ENCODE data around the gene IL6R. TPM values are rescaled to one million over a fixed set of nuclear protein-coding genes. Genes with fewer than 3 reads are reported as not detected.

IL6R gene
- total and polyA plus RNA-seq, 2 experiments from 2014 or later: 35.1 to 38.5 TPM

- 93% methylated on average over 4 of the region's 4 CpGs for WGBS (ENCODE audit: low lambda C conversion rate, missing lambda C conversion rate)
- Histone ChIP-seq H3K36me3 (replicated peaks; ENCODE audit: insufficient read depth, low read depth) (no peaks in the 10 kb centered on the region), H3K9me3 (ENCODE audit: low read depth) (no peaks in the 10 kb centered on the region), H3K9me2 (replicated peaks; ENCODE audit: insufficient read depth) (no peaks in the 10 kb centered on the region), H3K27ac (no peak overlapping the region), H3K27me3 (no peaks in the 10 kb centered on the region), H3K79me2 (peaks cover 2% of the 10 kb centered on the region), H3K4me3 (no peak overlapping the region), H2AFZ (no peak overlapping the region), H3K4me1 (ENCODE audit: insufficient read depth) (peaks cover 23% of the 10 kb centered on the region), H4K20me1 (ENCODE audit: insufficient read depth, poor library complexity, severe bottlenecking) (no peaks in the 10 kb centered on the region), H3K4me2 (no peak overlapping the region)
- no peak for DNase-seq (ENCODE audit: low spot score)
- no peak for TF ChIP-seq EZH2 (IDR thresholded peaks at IDR 0.05; ENCODE audit: borderline replicate concordance)
- TF ChIP-seq EZH2phosphoT487 (IDR thresholded peaks at IDR 0.05; ENCODE audit: low read depth, severe bottlenecking, unreplicated experiment): no peak
- TF ChIP-seq CTCF (IDR thresholded peaks at IDR 0.05; ENCODE audit: poor library complexity): no peak
These were observed 2.7 kb upstream of the IL6R start for GRCh38 chr1:154402409-154402921.

- no peak overlapping the region for H3K4me2 ChIP-seq
- no peak overlapping the region for H3K4me3 ChIP-seq
- TF ChIP-seq EZH2phosphoT487 (IDR thresholded peaks at IDR 0.05; ENCODE audit: low read depth, severe bottlenecking, unreplicated experiment) (no peak), CTCF (IDR thresholded peaks at IDR 0.05; ENCODE audit: poor library complexity) (no peak), EZH2 (IDR thresholded peaks at IDR 0.05; ENCODE audit: borderline replicate concordance) (no peak)
- no peak overlapping the region for H2AFZ ChIP-seq
- no peak for DNase-seq (ENCODE audit: low spot score)
- H3K36me3 ChIP-seq (replicated peaks; ENCODE audit: insufficient read depth, low read depth): no peaks in the 10 kb centered on the region
- H4K20me1 ChIP-seq (ENCODE audit: insufficient read depth, poor library complexity, severe bottlenecking): no peaks in the 10 kb centered on the region
- H3K9me3 ChIP-seq (ENCODE audit: low read depth): no peaks in the 10 kb centered on the region
- WGBS (ENCODE audit: low lambda C conversion rate, missing lambda C conversion rate): 83% methylated on average over 8 of the region's 8 CpGs
- H3K27ac ChIP-seq: no peak overlapping the region
- peaks cover 32% of the 10 kb centered on the region for H3K4me1 ChIP-seq (ENCODE audit: insufficient read depth)
- H3K9me2 ChIP-seq (replicated peaks; ENCODE audit: insufficient read depth): no peaks in the 10 kb centered on the region
- peaks cover 2% of the 10 kb centered on the region for H3K79me2 ChIP-seq
- H3K27me3 ChIP-seq: no peaks in the 10 kb centered on the region
These were observed 1.7 kb upstream of the IL6R start for GRCh38 chr1:154403261-154403943.

- 85% methylated on average over 3 of the region's 3 CpGs for WGBS (ENCODE audit: low lambda C conversion rate, missing lambda C conversion rate)
- peak overlapping the region; percentile 96 for H3K27ac ChIP-seq
- no peaks in the 10 kb centered on the region for H3K9me2 ChIP-seq (replicated peaks; ENCODE audit: insufficient read depth)
- peaks cover 37% of the 10 kb centered on the region for H3K4me1 ChIP-seq (ENCODE audit: insufficient read depth)
- TF ChIP-seq CTCF (IDR thresholded peaks at IDR 0.05; ENCODE audit: poor library complexity): no peak
- no peak for TF ChIP-seq EZH2 (IDR thresholded peaks at IDR 0.05; ENCODE audit: borderline replicate concordance)
- TF ChIP-seq EZH2phosphoT487 (IDR thresholded peaks at IDR 0.05; ENCODE audit: low read depth, severe bottlenecking, unreplicated experiment): no peak
- no peaks in the 10 kb centered on the region for H3K27me3 ChIP-seq
- no peaks in the 10 kb centered on the region for H4K20me1 ChIP-seq (ENCODE audit: insufficient read depth, poor library complexity, severe bottlenecking)
- peaks cover 5% of the 10 kb centered on the region for H3K79me2 ChIP-seq
- DNase-seq (ENCODE audit: low spot score): no peak
- H3K4me3 ChIP-seq: no peak overlapping the region
- H2AFZ ChIP-seq: no peak overlapping the region
- H3K36me3 ChIP-seq (replicated peaks; ENCODE audit: insufficient read depth, low read depth): no peaks in the 10 kb centered on the region
- H3K9me3 ChIP-seq (ENCODE audit: low read depth): no peaks in the 10 kb centered on the region
- no peak overlapping the region for H3K4me2 ChIP-seq
These were observed 1.2 kb upstream of the IL6R start for GRCh38 chr1:154403983-154404382.
